ENCODE results near the gene PTPRM.

The PTPRM gene

DNA sequence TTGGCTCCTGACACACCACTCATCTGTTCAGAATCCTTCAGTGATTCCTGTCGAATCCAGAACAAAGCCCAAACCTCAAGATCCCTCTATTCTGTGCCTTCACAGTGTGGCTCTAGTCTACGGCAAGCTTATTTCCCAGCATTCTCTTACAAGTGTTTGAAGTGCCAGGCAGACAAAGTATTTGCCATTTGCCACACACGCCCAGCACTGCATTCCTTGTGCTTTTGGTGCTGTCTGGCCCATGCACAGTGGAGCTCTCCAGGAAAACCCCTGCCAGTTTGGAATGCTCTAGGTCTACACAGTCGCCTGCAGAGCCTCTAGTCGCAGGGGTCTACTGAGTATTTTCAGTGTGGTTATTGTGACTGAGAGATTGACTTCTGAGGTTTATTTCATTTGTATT is 783.5 kb downstream of the PTPRM start:
- H3K9ac ChIP-seq (ENCODE audit: low read length) = no peak overlapping the region
- H3K27me3 ChIP-seq (replicated peaks; ENCODE audit: insufficient read depth, low read length) = no peaks in the 10 kb centered on the region
- TF ChIP-seq EZH2phosphoT487 (IDR thresholded peaks at IDR 0.05; ENCODE audit: low read length) = no peak
- TF ChIP-seq, protein P1, sequence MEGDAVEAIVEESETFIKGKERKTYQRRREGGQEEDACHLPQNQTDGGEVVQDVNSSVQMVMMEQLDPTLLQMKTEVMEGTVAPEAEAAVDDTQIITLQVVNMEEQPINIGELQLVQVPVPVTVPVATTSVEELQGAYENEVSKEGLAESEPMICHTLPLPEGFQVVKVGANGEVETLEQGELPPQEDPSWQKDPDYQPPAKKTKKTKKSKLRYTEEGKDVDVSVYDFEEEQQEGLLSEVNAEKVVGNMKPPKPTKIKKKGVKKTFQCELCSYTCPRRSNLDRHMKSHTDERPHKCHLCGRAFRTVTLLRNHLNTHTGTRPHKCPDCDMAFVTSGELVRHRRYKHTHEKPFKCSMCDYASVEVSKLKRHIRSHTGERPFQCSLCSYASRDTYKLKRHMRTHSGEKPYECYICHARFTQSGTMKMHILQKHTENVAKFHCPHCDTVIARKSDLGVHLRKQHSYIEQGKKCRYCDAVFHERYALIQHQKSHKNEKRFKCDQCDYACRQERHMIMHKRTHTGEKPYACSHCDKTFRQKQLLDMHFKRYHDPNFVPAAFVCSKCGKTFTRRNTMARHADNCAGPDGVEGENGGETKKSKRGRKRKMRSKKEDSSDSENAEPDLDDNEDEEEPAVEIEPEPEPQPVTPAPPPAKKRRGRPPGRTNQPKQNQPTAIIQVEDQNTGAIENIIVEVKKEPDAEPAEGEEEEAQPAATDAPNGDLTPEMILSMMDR (IDR thresholded peaks at IDR 0.05; ENCODE audit: low read length) = no peak
- no peak for TF ChIP-seq EZH2 (optimal IDR thresholded peaks at IDR 0.05; ENCODE audit: low read depth, low read length)
- H3K4me2 ChIP-seq (ENCODE audit: low read depth, low read length) = no peak overlapping the region
- H2AFZ ChIP-seq (ENCODE audit: low read length) = no peak overlapping the region
- H3K9me2 ChIP-seq (replicated peaks; ENCODE audit: insufficient read depth, low read length) = no peaks in the 10 kb centered on the region
- no peak overlapping the region for H3K4me3 ChIP-seq (ENCODE audit: low read length)
- H3F3A ChIP-seq (ENCODE audit: insufficient read depth, low read length) = no peaks in the 10 kb centered on the region
- DNase-seq = no peak
- H3K4me1 ChIP-seq (ENCODE audit: low read length) = no peaks in the 10 kb centered on the region
- no peaks in the 10 kb centered on the region for H3K36me3 ChIP-seq (replicated peaks; ENCODE audit: insufficient read depth, low read length)
- no peaks in the 10 kb centered on the region for H3K79me2 ChIP-seq (ENCODE audit: low read length)
- H3K27ac ChIP-seq (ENCODE audit: low read length) = no peak overlapping the region
- H3K9me3 ChIP-seq (replicated peaks; ENCODE audit: insufficient read depth, low read length) = no peaks in the 10 kb centered on the region
- no peaks in the 10 kb centered on the region for H4K20me1 ChIP-seq (ENCODE audit: insufficient read depth, low read length)

DNA sequence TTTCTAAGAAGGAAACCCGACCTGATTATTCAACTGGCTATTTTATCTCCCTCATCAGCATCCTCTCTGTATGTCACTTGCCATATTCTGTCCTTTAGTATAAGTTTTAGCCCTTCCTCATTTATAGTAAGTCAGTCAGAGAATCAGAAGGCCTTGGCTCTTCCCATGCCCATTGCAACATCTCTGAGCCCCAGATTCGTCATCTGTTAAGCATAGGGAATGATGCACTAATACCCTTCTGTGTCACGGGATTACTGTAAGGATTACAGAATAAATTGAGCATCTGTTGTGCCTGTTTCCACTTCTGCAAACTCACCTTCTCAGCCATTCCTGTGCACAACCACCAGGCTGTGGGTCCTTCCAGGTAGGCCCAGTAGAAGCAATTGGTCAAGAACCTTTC is 784.0 kb downstream of the PTPRM start:
- Histone ChIP-seq H3K27me3 (replicated peaks; ENCODE audit: insufficient read depth, low read length) (no peaks in the 10 kb centered on the region), H3K4me3 (ENCODE audit: low read length) (no peak overlapping the region), H3K79me2 (ENCODE audit: low read length) (no peaks in the 10 kb centered on the region), H3K36me3 (replicated peaks; ENCODE audit: insufficient read depth, low read length) (no peaks in the 10 kb centered on the region), H3K4me1 (ENCODE audit: low read length) (no peaks in the 10 kb centered on the region), H3K9ac (ENCODE audit: low read length) (no peak overlapping the region), H3K27ac (ENCODE audit: low read length) (no peak overlapping the region), H3K9me2 (replicated peaks; ENCODE audit: insufficient read depth, low read length) (no peaks in the 10 kb centered on the region), H4K20me1 (ENCODE audit: insufficient read depth, low read length) (no peaks in the 10 kb centered on the region), H3F3A (ENCODE audit: insufficient read depth, low read length) (no peaks in the 10 kb centered on the region), H3K9me3 (replicated peaks; ENCODE audit: insufficient read depth, low read length) (no peaks in the 10 kb centered on the region), H2AFZ (ENCODE audit: low read length) (no peak overlapping the region), H3K4me2 (ENCODE audit: low read depth, low read length) (no peak overlapping the region)
- TF ChIP-seq, protein P1 (IDR thresholded peaks at IDR 0.05; ENCODE audit: low read length) = no peak
- TF ChIP-seq EZH2 (optimal IDR thresholded peaks at IDR 0.05; ENCODE audit: low read depth, low read length) (no peak), EZH2phosphoT487 (IDR thresholded peaks at IDR 0.05; ENCODE audit: low read length) (no peak)
- no peak for DNase-seq

DNA sequence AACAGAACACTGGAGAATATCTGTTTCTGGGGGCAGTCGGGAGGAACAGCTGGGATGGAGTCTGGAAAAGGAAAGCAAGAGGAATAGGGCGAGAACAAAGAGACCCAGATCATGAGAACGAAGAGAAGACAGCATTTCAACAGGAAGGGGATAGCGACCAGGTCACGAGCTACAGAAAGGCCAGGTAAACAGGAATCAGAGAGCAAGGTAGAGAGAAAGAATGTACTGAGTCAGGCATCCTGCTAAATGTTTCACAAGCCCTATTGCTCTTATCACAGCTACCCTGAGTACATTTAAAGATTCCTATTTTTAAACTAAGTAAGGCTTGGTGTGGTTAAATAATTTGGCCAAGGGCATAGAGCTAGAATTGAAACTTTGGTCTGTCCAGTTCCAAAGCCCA is 787.2 kb downstream of the PTPRM start:
- H3K9me3 ChIP-seq (replicated peaks; ENCODE audit: insufficient read depth, low read length) = no peaks in the 10 kb centered on the region
- no peaks in the 10 kb centered on the region for H3K27me3 ChIP-seq (replicated peaks; ENCODE audit: insufficient read depth, low read length)
- H3K36me3 ChIP-seq (replicated peaks; ENCODE audit: insufficient read depth, low read length) = no peaks in the 10 kb centered on the region
- DNase-seq = no peak
- no peaks in the 10 kb centered on the region for H3F3A ChIP-seq (ENCODE audit: insufficient read depth, low read length)
- no peaks in the 10 kb centered on the region for H3K4me1 ChIP-seq (ENCODE audit: low read length)
- TF ChIP-seq, protein P1 (IDR thresholded peaks at IDR 0.05; ENCODE audit: low read length) = no peak
- no peaks in the 10 kb centered on the region for H3K9me2 ChIP-seq (replicated peaks; ENCODE audit: insufficient read depth, low read length)
- no peaks in the 10 kb centered on the region for H4K20me1 ChIP-seq (ENCODE audit: insufficient read depth, low read length)
- H3K79me2 ChIP-seq (ENCODE audit: low read length) = no peaks in the 10 kb centered on the region
- H3K4me2 ChIP-seq (ENCODE audit: low read depth, low read length) = no peak overlapping the region
- no peak overlapping the region for H3K4me3 ChIP-seq (ENCODE audit: low read length)
- H3K27ac ChIP-seq (ENCODE audit: low read length) = no peak overlapping the region
- no peak overlapping the region for H2AFZ ChIP-seq (ENCODE audit: low read length)
- H3K9ac ChIP-seq (ENCODE audit: low read length) = no peak overlapping the region
